ENCODE data around the gene FTHL17. TPM values are rescaled to one million over a fixed set of nuclear protein-coding genes. Genes with fewer than 3 reads are reported as not detected.

Gene FTHL17
- polyA plus RNA-seq, 1 of the 3 experiments (the other 2 are of a cell fraction), result not detected

DNA sequence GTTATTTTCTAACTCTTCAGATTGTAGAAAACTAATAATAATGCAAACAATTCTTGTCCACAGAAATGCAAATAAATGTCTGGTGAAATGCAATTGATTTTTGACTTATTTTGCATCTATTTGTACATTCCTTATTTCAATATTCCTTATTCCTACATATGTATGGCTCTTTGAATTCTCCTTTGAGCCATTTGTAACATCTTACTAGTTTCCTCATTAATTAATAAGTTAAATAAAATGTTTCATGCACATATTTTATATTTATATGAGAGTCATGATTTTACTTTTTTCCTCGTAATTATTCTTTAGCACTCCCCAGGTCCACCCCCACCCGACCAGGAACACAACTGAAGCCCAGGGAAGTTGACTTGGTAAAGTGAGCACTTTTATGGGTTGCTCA lies 2.7 kb upstream of the FTHL17 start:
- CTCF ChIA-PET, result no interaction called here
- no peaks in the 10 kb centered on the region for H4K20me1 ChIP-seq (ENCODE audit: insufficient read depth)
- H3K9ac ChIP-seq, result no peak overlapping the region

GRCh38 chrX:31071262-31071661 lies 579 bp downstream of the FTHL17 start:
- H2AFZ ChIP-seq (ENCODE audit: low read depth), result no peak overlapping the region
- 48% methylated on average over 14 of the region's 18 CpGs for WGBS (ENCODE audit: low lambda C conversion rate)
- POLR2A ChIA-PET, result no interaction called here

More for the DNA sequence above, 2.7 kb upstream of the FTHL17 start:
- no peaks in the 10 kb centered on the region for H3F3A ChIP-seq (replicated peaks; ENCODE audit: insufficient read depth)
- TF ChIP-seq FOXM1 (IDR thresholded peaks at IDR 0.05; ENCODE audit: low read depth) (no peak), FOXJ3 (CRISPR knock-in tag; IDR thresholded peaks at IDR 0.05) (no peak), RCOR1 (IDR thresholded peaks at IDR 0.05; ENCODE audit: low read length) (no peak), MXI1 (IDR thresholded peaks at IDR 0.05; ENCODE audit: low read depth, low read length) (no peak), RXRA (IDR thresholded peaks at IDR 0.05; ENCODE audit: borderline replicate concordance, low read depth) (no peak), JUND (IDR thresholded peaks at IDR 0.05) (no peak), POLR2AphosphoS5 (IDR thresholded peaks at IDR 0.05; ENCODE audit: low read depth, low read length) (no peak), RFX5 (IDR thresholded peaks at IDR 0.05; ENCODE audit: low read length) (no peak), YY1 (IDR thresholded peaks at IDR 0.05; ENCODE audit: low read depth) (no peak)
- TF ChIP-seq, protein P1, sequence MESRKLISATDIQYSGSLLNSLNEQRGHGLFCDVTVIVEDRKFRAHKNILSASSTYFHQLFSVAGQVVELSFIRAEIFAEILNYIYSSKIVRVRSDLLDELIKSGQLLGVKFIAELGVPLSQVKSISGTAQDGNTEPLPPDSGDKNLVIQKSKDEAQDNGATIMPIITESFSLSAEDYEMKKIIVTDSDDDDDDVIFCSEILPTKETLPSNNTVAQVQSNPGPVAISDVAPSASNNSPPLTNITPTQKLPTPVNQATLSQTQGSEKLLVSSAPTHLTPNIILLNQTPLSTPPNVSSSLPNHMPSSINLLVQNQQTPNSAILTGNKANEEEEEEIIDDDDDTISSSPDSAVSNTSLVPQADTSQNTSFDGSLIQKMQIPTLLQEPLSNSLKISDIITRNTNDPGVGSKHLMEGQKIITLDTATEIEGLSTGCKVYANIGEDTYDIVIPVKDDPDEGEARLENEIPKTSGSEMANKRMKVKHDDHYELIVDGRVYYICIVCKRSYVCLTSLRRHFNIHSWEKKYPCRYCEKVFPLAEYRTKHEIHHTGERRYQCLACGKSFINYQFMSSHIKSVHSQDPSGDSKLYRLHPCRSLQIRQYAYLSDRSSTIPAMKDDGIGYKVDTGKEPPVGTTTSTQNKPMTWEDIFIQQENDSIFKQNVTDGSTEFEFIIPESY (IDR thresholded peaks at IDR 0.05; ENCODE audit: borderline replicate concordance, low read depth), result no peak
- H3K36me3 ChIP-seq (replicated peaks in 1 of 2; ENCODE audit: control insufficient read depth in 1 of 2, insufficient read depth in 2 of 2, low read length in 1 of 2), result no peaks in the 10 kb centered on the region
- no peak for DNase-seq
- no peaks in the 10 kb centered on the region for H3K27me3 ChIP-seq (ENCODE audit: insufficient read depth)
- 6% methylated on average over 2 of the region's 2 CpGs for WGBS (ENCODE audit: low lambda C conversion rate)
- POLR2A ChIA-PET, result no interaction called here
- H2AFZ ChIP-seq (ENCODE audit: low read depth), result no peak overlapping the region
- no peak overlapping the region for H3K27ac ChIP-seq (ENCODE audit: low read depth in 2 of 2, low read length in 1 of 2)
- H3K79me2 ChIP-seq (ENCODE audit: insufficient read depth), result no peaks in the 10 kb centered on the region
- H3K4me3 ChIP-seq (ENCODE audit: low read depth in 2 of 2, low read length in 1 of 2), result no peak overlapping the region
- no peaks in the 10 kb centered on the region; the same call in 1 of the 2 replicates for H3K9me2 ChIP-seq
- no peaks in the 10 kb centered on the region for H3K9me3 ChIP-seq
- no peaks in the 10 kb centered on the region for H3K4me1 ChIP-seq (ENCODE audit: control insufficient read depth in 1 of 2, insufficient read depth in 2 of 2, low read depth in 1 of 2, low read length in 1 of 2)
- H3K4me2 ChIP-seq, result no peak overlapping the region

More at GRCh38 chrX:31071262-31071661, 579 bp downstream of the FTHL17 start:
- H3F3A ChIP-seq (replicated peaks; ENCODE audit: insufficient read depth), result peaks cover 9% of the 10 kb centered on the region
- no peaks in the 10 kb centered on the region; the same call in 1 of the 2 replicates for H3K9me2 ChIP-seq
- TF ChIP-seq, protein P2, sequence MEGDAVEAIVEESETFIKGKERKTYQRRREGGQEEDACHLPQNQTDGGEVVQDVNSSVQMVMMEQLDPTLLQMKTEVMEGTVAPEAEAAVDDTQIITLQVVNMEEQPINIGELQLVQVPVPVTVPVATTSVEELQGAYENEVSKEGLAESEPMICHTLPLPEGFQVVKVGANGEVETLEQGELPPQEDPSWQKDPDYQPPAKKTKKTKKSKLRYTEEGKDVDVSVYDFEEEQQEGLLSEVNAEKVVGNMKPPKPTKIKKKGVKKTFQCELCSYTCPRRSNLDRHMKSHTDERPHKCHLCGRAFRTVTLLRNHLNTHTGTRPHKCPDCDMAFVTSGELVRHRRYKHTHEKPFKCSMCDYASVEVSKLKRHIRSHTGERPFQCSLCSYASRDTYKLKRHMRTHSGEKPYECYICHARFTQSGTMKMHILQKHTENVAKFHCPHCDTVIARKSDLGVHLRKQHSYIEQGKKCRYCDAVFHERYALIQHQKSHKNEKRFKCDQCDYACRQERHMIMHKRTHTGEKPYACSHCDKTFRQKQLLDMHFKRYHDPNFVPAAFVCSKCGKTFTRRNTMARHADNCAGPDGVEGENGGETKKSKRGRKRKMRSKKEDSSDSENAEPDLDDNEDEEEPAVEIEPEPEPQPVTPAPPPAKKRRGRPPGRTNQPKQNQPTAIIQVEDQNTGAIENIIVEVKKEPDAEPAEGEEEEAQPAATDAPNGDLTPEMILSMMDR (IDR thresholded peaks at IDR 0.05), result no peak
- TF ChIP-seq RAD21 (IDR thresholded peaks at IDR 0.05; ENCODE audit: low read length), result no peak
- TF ChIP-seq USF2 (IDR thresholded peaks at IDR 0.05; ENCODE audit: borderline replicate concordance, low read depth, low read length), result no peak
- TF ChIP-seq RXRA (IDR thresholded peaks at IDR 0.05; ENCODE audit: borderline replicate concordance, low read depth), result no peak
- CTCF ChIA-PET, result no interaction called here
- H3K4me1 ChIP-seq (ENCODE audit: control insufficient read depth in 1 of 2, insufficient read depth in 2 of 2, low read depth in 1 of 2, low read length in 1 of 2), result no peaks in the 10 kb centered on the region
- H3K36me3 ChIP-seq (replicated peaks in 1 of 2; ENCODE audit: control insufficient read depth in 1 of 2, insufficient read depth in 2 of 2, low read length in 1 of 2), result no peaks in the 10 kb centered on the region
- H3K4me2 ChIP-seq, result no peak overlapping the region
- H4K20me1 ChIP-seq (ENCODE audit: insufficient read depth), result no peaks in the 10 kb centered on the region
- no peak overlapping the region for H3K9ac ChIP-seq
- H3K27me3 ChIP-seq (ENCODE audit: insufficient read depth), result no peaks in the 10 kb centered on the region
- no peak overlapping the region for H3K4me3 ChIP-seq (ENCODE audit: low read depth in 2 of 2, low read length in 1 of 2)
- no peaks in the 10 kb centered on the region for H3K79me2 ChIP-seq (ENCODE audit: insufficient read depth)
- no peak overlapping the region for H3K27ac ChIP-seq (ENCODE audit: low read depth in 2 of 2, low read length in 1 of 2)
- no peaks in the 10 kb centered on the region for H3K9me3 ChIP-seq
- DNase-seq, result no peak
